Measurements from ENCODE around the gene MS4A7.
A peak's percentile ranks its signal among the peaks of the same experiment; 100 is the strongest.
"Not testable (repeated sequence)": the region's sequence is repeated elsewhere in the genome, so short reads cannot be mapped to it uniquely, and the experiment has no call there.

Gene MS4A7

DNA sequence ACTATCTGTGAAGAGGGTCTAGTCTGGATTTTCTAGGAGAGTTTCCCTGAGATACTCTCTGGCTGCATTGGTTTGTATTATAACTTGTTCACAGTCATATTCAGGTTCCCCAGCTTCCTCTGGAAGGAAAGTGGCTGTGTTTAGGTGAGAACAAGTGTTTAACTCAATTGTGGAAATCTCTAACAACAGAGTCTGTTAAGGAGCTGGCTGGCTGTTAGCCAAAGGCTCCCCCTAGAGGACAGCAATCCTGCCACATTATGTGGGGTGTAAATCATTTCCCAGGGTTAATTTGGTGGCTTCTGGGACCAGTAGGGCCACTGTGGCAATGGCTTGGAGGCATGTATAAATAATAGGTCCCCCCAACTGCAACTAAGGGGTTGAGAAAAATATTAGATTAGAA, 32.8 kb upstream of the MS4A7 start:
- Histone ChIP-seq H3K9ac (ENCODE audit: insufficient read length) (no peak overlapping the region), H3K4me3 (no peak overlapping the region), H3K9me3 (ENCODE audit: low read depth, low read length) (no peaks in the 10 kb centered on the region), H3K27ac (no peak overlapping the region), H3K36me3 (ENCODE audit: insufficient read depth, low read length) (no peaks in the 10 kb centered on the region)
- TF ChIP-seq FOXP2 (optimal IDR thresholded peaks at IDR 0.05; ENCODE audit: control extremely low read depth, extremely low read length, insufficient read depth) = no peak
- no peak for DNase-seq (ENCODE audit: low read depth, low spot score)

DNA sequence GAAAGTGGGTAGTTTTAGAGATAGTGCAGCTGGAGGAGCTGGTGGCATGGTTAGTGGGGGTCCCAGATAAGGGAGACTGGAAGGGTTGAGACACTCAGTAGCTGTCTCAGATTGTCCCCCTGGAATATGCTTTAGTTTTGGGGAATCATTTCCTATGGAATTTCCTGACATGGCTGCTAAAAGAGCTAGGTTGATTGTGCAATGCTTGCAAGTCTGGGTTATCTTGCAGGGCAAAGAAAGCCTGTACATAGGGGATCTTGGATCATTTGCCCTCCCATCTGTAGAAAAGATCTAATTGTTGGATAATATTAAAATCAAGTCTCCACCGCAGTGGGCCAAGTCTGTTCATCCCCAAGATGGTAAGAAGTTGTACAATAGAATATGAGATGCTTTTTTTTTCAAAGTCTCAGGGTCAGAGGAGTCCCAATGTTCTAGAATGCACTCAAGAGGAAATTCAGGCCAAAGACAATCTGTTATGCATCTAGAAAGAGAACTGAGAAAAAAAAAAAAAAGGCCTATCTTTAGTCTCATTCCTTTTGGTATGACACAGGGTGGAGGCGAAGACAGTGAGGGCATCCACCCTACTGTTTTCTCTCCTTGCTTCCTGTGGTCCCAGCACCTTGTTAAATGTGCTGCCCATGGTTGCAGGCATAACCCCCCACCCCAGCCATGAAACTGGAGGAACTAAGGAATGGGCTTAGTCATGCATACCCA, 31.1 kb upstream of the MS4A7 start:
- DNase-seq (ENCODE audit: low read depth, low spot score) = no peak
- Histone ChIP-seq H3K36me3 (ENCODE audit: insufficient read depth, low read length) (no peaks in the 10 kb centered on the region), H3K9ac (ENCODE audit: insufficient read length) (no peak overlapping the region), H3K4me3 (no peak overlapping the region), H3K9me3 (ENCODE audit: low read depth, low read length) (no peaks in the 10 kb centered on the region), H3K27ac (no peak overlapping the region)
- no peak for TF ChIP-seq EZH2 (IDR thresholded peaks at IDR 0.05)
- no peak for TF ChIP-seq FOXP2 (optimal IDR thresholded peaks at IDR 0.05; ENCODE audit: control extremely low read depth, extremely low read length, insufficient read depth)
- TF ChIP-seq POLR2AphosphoS5 (IDR thresholded peaks at IDR 0.05; ENCODE audit: borderline replicate concordance, low read depth, low read length) = no peak

DNA sequence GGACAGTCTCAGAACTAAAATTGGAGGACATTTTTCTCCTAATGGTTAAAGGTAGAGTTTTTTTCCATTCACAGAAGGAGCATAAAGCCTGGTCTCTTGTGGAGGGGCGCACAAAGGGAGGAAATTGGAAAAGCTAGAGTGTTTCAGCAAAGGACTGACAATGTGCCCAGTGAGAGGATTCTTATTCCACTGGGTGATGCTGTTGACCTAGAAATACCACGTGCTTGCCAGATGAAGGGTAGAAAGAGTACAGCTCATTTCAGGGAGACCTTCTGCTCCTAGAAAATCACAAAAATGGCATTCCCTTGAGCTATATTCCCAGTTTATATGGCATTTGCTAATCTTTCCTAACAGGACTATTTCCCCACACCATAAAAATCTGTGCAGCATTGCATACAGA, 30.2 kb upstream of the MS4A7 start:
- Histone ChIP-seq H3K27ac (no peak overlapping the region), H3K9ac (ENCODE audit: insufficient read length) (no peak overlapping the region), H3K36me3 (ENCODE audit: insufficient read depth, low read length) (no peaks in the 10 kb centered on the region), H3K9me3 (ENCODE audit: low read depth, low read length) (no peaks in the 10 kb centered on the region), H3K4me3 (no peak overlapping the region)
- TF ChIP-seq POLR2AphosphoS5 (IDR thresholded peaks at IDR 0.05; ENCODE audit: borderline replicate concordance, low read depth, low read length) (no peak), EZH2 (IDR thresholded peaks at IDR 0.05) (no peak), FOXP2 (optimal IDR thresholded peaks at IDR 0.05; ENCODE audit: control extremely low read depth, extremely low read length, insufficient read depth) (no peak)
- no peak for DNase-seq (ENCODE audit: low read depth, low spot score)

- Histone ChIP-seq H3K4me3 (no peak overlapping the region), H3K27ac (no peak overlapping the region), H3K36me3 (ENCODE audit: insufficient read depth, low read length) (no peaks in the 10 kb centered on the region), H3K9me3 (ENCODE audit: low read depth, low read length) (no peaks in the 10 kb centered on the region), H3K9ac (ENCODE audit: insufficient read length) (no peak overlapping the region)
- TF ChIP-seq FOXP2 (optimal IDR thresholded peaks at IDR 0.05; ENCODE audit: control extremely low read depth, extremely low read length, insufficient read depth) (no peak), POLR2AphosphoS5 (IDR thresholded peaks at IDR 0.05; ENCODE audit: borderline replicate concordance, low read depth, low read length) (no peak), EZH2 (IDR thresholded peaks at IDR 0.05) (no peak)
- DNase-seq (ENCODE audit: low read depth, low spot score) = no peak
Measured at GRCh38 chr11:60349990-60350389, 28.3 kb upstream of the MS4A7 start.

GRCh38 chr11:60357771-60358170, 20.6 kb upstream of the MS4A7 start:
- no peak overlapping the region for H3K4me3 ChIP-seq
- no peak for DNase-seq (ENCODE audit: low read depth, low spot score)
- H3K36me3 ChIP-seq (ENCODE audit: insufficient read depth, low read length) = no peaks in the 10 kb centered on the region
- no peak for TF ChIP-seq POLR2AphosphoS5 (IDR thresholded peaks at IDR 0.05; ENCODE audit: borderline replicate concordance, low read depth, low read length)
- no peak for TF ChIP-seq EZH2 (IDR thresholded peaks at IDR 0.05)
- TF ChIP-seq FOXP2 (optimal IDR thresholded peaks at IDR 0.05; ENCODE audit: control extremely low read depth, extremely low read length, insufficient read depth) = no peak
- no peak overlapping the region for H3K27ac ChIP-seq
- no peak overlapping the region for H3K9ac ChIP-seq (ENCODE audit: insufficient read length)
- no peaks in the 10 kb centered on the region for H3K9me3 ChIP-seq (ENCODE audit: low read depth, low read length)

DNA sequence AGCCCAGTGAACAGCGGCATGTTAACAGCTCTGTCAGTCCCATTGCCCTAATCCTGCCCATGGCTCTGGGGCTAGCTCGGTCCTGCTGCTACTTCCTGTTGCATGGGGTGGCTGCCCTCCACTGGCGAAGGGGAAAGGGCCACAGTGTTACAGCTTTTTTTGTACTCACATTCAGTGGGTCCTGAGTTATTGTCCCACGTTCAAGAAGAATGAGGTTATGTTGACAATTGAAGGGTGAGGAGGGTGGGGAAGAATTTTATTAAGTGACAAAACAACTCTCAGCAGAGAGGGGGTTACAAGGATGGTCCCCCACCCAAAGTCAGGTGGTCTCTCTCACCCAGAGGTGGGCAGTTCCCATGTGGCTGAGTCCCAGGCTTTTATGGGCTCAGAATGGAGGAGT, 17.7 kb upstream of the MS4A7 start:
- Histone ChIP-seq H3K4me3 (no peak overlapping the region), H3K36me3 (ENCODE audit: insufficient read depth, low read length) (no peaks in the 10 kb centered on the region), H3K9me3 (ENCODE audit: low read depth, low read length) (no peaks in the 10 kb centered on the region), H3K27ac (no peak overlapping the region), H3K9ac (ENCODE audit: insufficient read length) (no peak overlapping the region)
- DNase-seq (ENCODE audit: low read depth, low spot score) = no peak
- no peak for TF ChIP-seq EZH2 (IDR thresholded peaks at IDR 0.05)
- TF ChIP-seq FOXP2 (optimal IDR thresholded peaks at IDR 0.05; ENCODE audit: control extremely low read depth, extremely low read length, insufficient read depth) = no peak
- TF ChIP-seq POLR2AphosphoS5 (IDR thresholded peaks at IDR 0.05; ENCODE audit: borderline replicate concordance, low read depth, low read length) = no peak

GRCh38 chr11:60362241-60362640, 16.1 kb upstream of the MS4A7 start:
- Histone ChIP-seq H3K27ac (no peak overlapping the region), H3K36me3 (ENCODE audit: insufficient read depth, low read length) (no peaks in the 10 kb centered on the region), H3K4me3 (no peak overlapping the region), H3K9me3 (ENCODE audit: low read depth, low read length) (no peaks in the 10 kb centered on the region), H3K9ac (ENCODE audit: insufficient read length) (no peak overlapping the region)
- TF ChIP-seq FOXP2 (optimal IDR thresholded peaks at IDR 0.05; ENCODE audit: control extremely low read depth, extremely low read length, insufficient read depth) (no peak), POLR2AphosphoS5 (IDR thresholded peaks at IDR 0.05; ENCODE audit: borderline replicate concordance, low read depth, low read length) (no peak), EZH2 (IDR thresholded peaks at IDR 0.05) (no peak)
- no peak for DNase-seq (ENCODE audit: low read depth, low spot score)

- H3K27ac ChIP-seq = no peak overlapping the region
- no peak overlapping the region for H3K4me3 ChIP-seq
- no peaks in the 10 kb centered on the region for H3K9me3 ChIP-seq (ENCODE audit: low read depth, low read length)
- DNase-seq (ENCODE audit: low read depth, low spot score) = peak; percentile 26
- no peaks in the 10 kb centered on the region for H3K36me3 ChIP-seq (ENCODE audit: insufficient read depth, low read length)
- H3K9ac ChIP-seq (ENCODE audit: insufficient read length) = no peak overlapping the region
- TF ChIP-seq EZH2 (IDR thresholded peaks at IDR 0.05) (no peak), POLR2AphosphoS5 (IDR thresholded peaks at IDR 0.05; ENCODE audit: borderline replicate concordance, low read depth, low read length) (no peak), FOXP2 (optimal IDR thresholded peaks at IDR 0.05; ENCODE audit: control extremely low read depth, extremely low read length, insufficient read depth) (no peak)
Measured at GRCh38 chr11:60363542-60364470, 14.5 kb upstream of the MS4A7 start.

GRCh38 chr11:60366262-60366904, 11.9 kb upstream of the MS4A7 start:
- H3K9me3 ChIP-seq (ENCODE audit: low read depth, low read length); H3K9ac ChIP-seq (ENCODE audit: insufficient read length); H3K27ac ChIP-seq; H3K36me3 ChIP-seq (ENCODE audit: insufficient read depth, low read length); H3K4me3 ChIP-seq; DNase-seq (ENCODE audit: low read depth, low spot score): not testable (repeated sequence)

Measured in SK-N-MC (cell line).